RWPE2 (cell line): ENCODE data around the gene MEG3.

Source experiments
- ATAC-seq: fragments of 200-7000 bp; cut with Tn5 transposase; 3 replicates; pipeline ENCODE4 v1.9.1; 2021; ENCODE audit warnings: low read depth
- DNase-seq: peaks from one replicate; pipeline ENCODE4 v3.0.0-alpha.2; 2020; ENCODE audit warnings: low spot score
- H3K27ac ChIP-seq: fragments of 450-650 bp; 2 replicates; pipeline ENCODE4 v1.5.1; 2017; ENCODE audit warnings: mild to moderate bottlenecking; ENCODE audit not compliant: poor library complexity, severe bottlenecking
- H3K27me3 ChIP-seq: fragments of 250-450 bp; sonication (Bioruptor Pico); 2 replicates; pipeline ENCODE4 v1.5.1; 2021; ENCODE audit warnings: mild to moderate bottlenecking, moderate library complexity; ENCODE audit not compliant: insufficient read depth, poor library complexity, severe bottlenecking
- H3K36me3 ChIP-seq: fragments of 250-450 bp; sonication (Bioruptor Pico); 2 replicates; pipeline ENCODE4 v1.5.1; 2020; ENCODE audit warnings: low read depth, mild to moderate bottlenecking, moderate library complexity
- H3K4me1 ChIP-seq: fragments of 250-450 bp; sonication (Bioruptor Pico); 2 replicates; pipeline ENCODE4 v1.5.1; 2021; ENCODE audit warnings: mild to moderate bottlenecking, moderate library complexity; ENCODE audit not compliant: insufficient read depth, poor library complexity, severe bottlenecking
- H3K4me3 ChIP-seq: fragments of 250-450 bp; sonication (Bioruptor Pico); 2 replicates; pipeline ENCODE4 v1.5.1; 2021; ENCODE audit warnings: mild to moderate bottlenecking, moderate library complexity; ENCODE audit not compliant: severe bottlenecking
- H3K9me3 ChIP-seq: fragments of 250-450 bp; sonication (Bioruptor Pico); 2 replicates; pipeline ENCODE4 v1.5.1; 2021; ENCODE audit warnings: mild to moderate bottlenecking, moderate library complexity; ENCODE audit not compliant: severe bottlenecking
- CTCF ChIP-seq: fragments of 450-650 bp; IDR thresholded peaks from one replicate; pipeline ENCODE4 v1.5.1; 2017; ENCODE audit warnings: mild to moderate bottlenecking, moderate library complexity; ENCODE audit not compliant: poor library complexity, severe bottlenecking

Gene MEG3

GRCh38 chr14:100885196-100885595, 59.3 kb downstream of the MEG3 start:
- DNase-seq = peak; percentile 39
- no peak overlapping the region for H3K4me3 ChIP-seq
- H3K9me3 ChIP-seq = no peaks in the 10 kb centered on the region
- H3K27ac ChIP-seq = no peak overlapping the region
- no peak for TF ChIP-seq CTCF
- peaks cover 5% of the 10 kb centered on the region for H3K27me3 ChIP-seq
- H3K4me1 ChIP-seq = no peaks in the 10 kb centered on the region
- no peak for ATAC-seq
- peaks cover 5% of the 10 kb centered on the region; the same call in 1 of the 2 replicates for H3K36me3 ChIP-seq

GRCh38 chr14:100885617-100886016, 59.7 kb downstream of the MEG3 start:
- DNase-seq (peak; percentile 19), ATAC-seq (no peak)
- H3K9me3 ChIP-seq = no peaks in the 10 kb centered on the region
- H3K27ac ChIP-seq = no peak overlapping the region
- no peak for TF ChIP-seq CTCF
- H3K4me3 ChIP-seq = no peak overlapping the region
- no peaks in the 10 kb centered on the region for H3K4me1 ChIP-seq
- peaks cover 5% of the 10 kb centered on the region for H3K27me3 ChIP-seq
- H3K36me3 ChIP-seq = peaks cover 5% of the 10 kb centered on the region; the same call in 1 of the 2 replicates

DNA sequence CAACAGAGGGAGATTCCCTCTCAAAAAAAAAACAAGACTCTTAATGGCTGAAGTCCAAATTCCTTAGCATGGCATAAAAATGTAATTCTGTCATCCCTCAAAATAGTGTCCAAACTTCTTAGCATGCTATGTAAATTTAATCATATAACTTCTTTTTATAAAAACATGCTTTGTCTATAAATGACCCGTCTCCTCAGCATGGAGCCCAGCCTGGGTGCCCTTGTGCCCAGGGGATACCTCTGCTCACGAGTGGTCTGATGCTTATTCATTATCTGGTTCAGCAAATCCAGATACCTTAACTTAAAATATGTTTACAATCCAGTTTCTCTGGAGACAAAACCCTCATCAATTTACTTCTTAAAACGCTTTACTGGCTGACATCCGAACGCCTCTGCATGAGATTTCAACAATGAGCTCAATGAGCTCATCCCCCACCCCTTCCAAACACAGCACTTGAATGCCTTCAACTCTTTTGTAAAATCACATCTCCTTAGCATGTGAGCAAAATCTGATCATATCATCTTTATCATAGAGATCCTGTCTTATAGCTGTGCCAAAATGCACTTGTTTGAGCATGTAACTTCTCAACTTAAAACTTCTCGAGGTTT, 61.9 kb downstream of the MEG3 start:
- DNase-seq (no peak), ATAC-seq (no peak)
- no peaks in the 10 kb centered on the region for H3K4me1 ChIP-seq
- no peaks in the 10 kb centered on the region for H3K9me3 ChIP-seq
- H3K4me3 ChIP-seq = no peak overlapping the region
- H3K36me3 ChIP-seq = peaks cover 5% of the 10 kb centered on the region; the same call in 1 of the 2 replicates
- TF ChIP-seq CTCF = no peak
- H3K27me3 ChIP-seq = peaks cover 5% of the 10 kb centered on the region
- no peak overlapping the region for H3K27ac ChIP-seq

DNA sequence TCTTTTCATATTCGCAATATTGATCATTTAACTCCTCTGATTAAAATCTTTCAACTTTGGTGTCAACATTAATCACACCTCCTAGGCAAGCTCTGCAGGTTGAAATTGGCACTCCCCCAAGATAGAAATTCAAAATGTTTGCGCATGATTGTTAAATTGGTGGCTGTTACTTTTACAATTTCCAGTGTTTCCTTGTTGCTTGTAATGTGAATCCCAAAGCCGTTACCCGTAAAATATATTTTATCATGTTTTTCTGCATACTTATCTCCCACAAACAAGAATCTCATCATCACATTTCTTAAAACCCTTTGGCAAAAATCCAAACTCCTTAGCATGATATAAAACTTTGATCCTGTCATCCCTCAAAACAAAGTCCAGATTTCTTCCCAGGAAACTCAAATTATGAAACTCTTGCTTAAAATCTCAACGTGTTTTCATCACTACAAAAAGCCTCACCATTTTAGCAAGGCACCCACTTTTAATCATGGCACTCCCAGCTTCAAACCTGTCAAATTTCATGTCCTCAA, 62.9 kb downstream of the MEG3 start:
- Histone ChIP-seq H3K36me3 (peaks cover 5% of the 10 kb centered on the region; the same call in 1 of the 2 replicates), H3K27ac (no peak overlapping the region), H3K9me3 (no peaks in the 10 kb centered on the region), H3K4me1 (no peaks in the 10 kb centered on the region), H3K27me3 (peaks cover 5% of the 10 kb centered on the region), H3K4me3 (no peak overlapping the region)
- ATAC-seq = no peak
- no peak for DNase-seq
- no peak for TF ChIP-seq CTCF

- Histone ChIP-seq H3K4me1 (no peaks in the 10 kb centered on the region), H3K9me3 (no peaks in the 10 kb centered on the region), H3K4me3 (no peak overlapping the region), H3K36me3 (peaks cover 5% of the 10 kb centered on the region; the same call in 1 of the 2 replicates), H3K27ac (no peak overlapping the region), H3K27me3 (peaks cover 5% of the 10 kb centered on the region)
- ATAC-seq (no peak), DNase-seq (peak; percentile 31)
- TF ChIP-seq CTCF = no peak
These were observed 63.7 kb downstream of the MEG3 start for GRCh38 chr14:100889641-100890040.
